Heart left ventricle (tissue), 13 donors: Measurements from ENCODE around the gene MRPL23.

Source experiments
- CTCF ChIP-seq, 12 donors: fragments of 200-600 bp; sonication (generic) in 4 of 12; IDR thresholded peaks; one replicate each; pipeline versions ENCODE4 v1.5.0 to v1.8.0; 2018 to 2022; ENCODE audit warnings: antibody characterized with exemption in 12 of 12, mild to moderate bottlenecking in 5 of 12
- POLR2A ChIP-seq, 2 donors: fragments of 450-650 bp; IDR thresholded peaks; one replicate each; pipeline ENCODE4 v1.6.1; 2017; ENCODE audit warnings: antibody characterized with exemption in 2 of 2, mild to moderate bottlenecking in 2 of 2, moderate library complexity in 2 of 2
- donor health status: ischemic (EF 13 %, LVEDD 7.1; RV severe dilation, severe dysfunction).
- donor health status: DM: no; HTN: yes; CAD: no.
- donor health status: DM: no; HTN: no; CAD: no.
- donor health status: ischemic (EF 25% LVEDD 6.9; RV normal size, moderate dysfunction).
- donor health status: ischemic (EF 25% LVEDD 5.7; RV mildly dilated, moderate dysfunction).
- donor health status: ischemic (EF 35%, LVEDD 5.7; RV mildly dilated, moderate dysfunction).
- donor health status: nonischemic (EF 11% LVEDD 7.7; RV severe dilation, severe dysfunction).
- donor health status: DM: yes; HTN: yes; CAD: no.
- donor health status: PGD.
- donor health status: ischemic (EF 29% LVEDD 5.4; RV normal size, mild dysfunction).
- donor health status: nonischemic (EF 23%, LVEDD 6.1; RV moderate dilation, normal function).

DNA sequence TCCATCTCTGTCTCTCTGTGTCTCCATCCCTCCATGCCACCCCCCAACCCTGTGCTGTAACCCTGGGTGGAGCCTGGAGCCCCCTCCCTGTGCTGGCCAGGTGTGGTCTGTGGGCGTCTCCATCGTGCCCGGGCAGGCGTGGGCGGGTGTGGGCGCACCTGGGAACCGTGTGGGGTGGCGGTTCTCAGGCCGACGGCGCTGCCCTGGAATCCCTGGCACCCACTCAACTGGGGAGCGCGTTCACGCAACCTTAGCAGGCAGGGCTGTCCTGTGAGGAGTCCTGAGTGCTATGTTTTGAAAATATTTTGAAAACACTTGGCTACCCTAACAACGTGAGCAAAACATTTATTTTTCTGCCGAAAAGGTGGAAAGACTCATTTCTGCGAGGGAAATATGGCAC lies 23.0 kb upstream of the MRPL23 start:
- no peak for TF ChIP-seq CTCF (IDR thresholded peaks at IDR 0.05)
- no peak for TF ChIP-seq POLR2A (IDR thresholded peaks at IDR 0.05)
